ENCODE measurements around the gene SHISA2. TPM values are rescaled to one million over a fixed set of nuclear protein-coding genes. Genes with fewer than 3 reads are reported as not detected.

The SHISA2 gene
- polyA plus RNA-seq, 3 donors from 2014 or later: not detected

DNA sequence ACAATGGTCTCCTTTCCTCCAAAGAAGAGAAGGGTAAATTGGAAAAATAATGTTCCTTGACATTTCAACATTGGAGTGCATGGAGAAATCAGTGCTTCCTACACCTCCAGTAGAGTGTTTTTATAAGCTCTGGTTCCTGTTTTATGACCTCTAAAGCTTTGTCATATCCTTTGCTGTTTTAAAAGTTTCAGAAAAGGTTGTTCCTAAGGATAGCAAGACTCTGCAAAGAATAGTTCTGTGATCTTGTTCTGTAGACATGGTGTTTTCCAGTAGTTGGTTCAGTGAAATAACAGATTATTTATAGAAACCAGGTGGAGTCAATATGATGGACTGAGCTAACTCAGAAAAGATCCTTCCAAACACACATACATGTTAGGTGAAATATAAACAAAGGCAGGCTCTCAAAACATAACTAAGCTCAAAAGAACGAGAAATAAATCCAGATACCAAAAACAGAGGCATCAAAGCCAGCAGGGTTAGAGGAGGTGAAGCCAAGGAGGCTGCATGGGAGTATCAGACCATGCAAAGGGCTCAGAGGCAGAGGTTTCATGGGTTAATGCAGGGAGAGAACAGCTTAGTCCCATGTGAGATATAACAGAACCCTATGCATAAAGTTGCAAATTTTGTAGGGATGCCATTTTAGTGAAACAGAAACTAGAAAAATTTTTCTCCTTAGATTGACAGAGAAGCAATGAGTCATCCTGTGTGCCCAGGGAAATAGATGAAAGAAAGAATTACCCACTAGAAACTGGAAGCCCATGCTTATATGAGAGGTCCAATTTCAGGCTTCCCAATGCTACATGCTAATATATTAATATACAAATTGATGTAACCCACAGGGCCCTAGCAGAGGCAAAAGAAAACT is 44.3 kb downstream of the SHISA2 start:
- H3K27ac Mint-ChIP-seq: no peak overlapping the region

More for the DNA sequence above, 44.3 kb downstream of the SHISA2 start:
- no peak overlapping the region for H3K4me3 Mint-ChIP-seq
- H3K36me3 Mint-ChIP-seq: no peaks in the 10 kb centered on the region
- H3K9me3 Mint-ChIP-seq: no peaks in the 10 kb centered on the region
- H3K27me3 Mint-ChIP-seq (ENCODE audit: low read depth in 3 of 3): peaks cover 0 to 10% (median 2%) of the 10 kb centered on the region in 3 donors
- peaks cover 0 to 7% of the 10 kb centered on the region in 2 donors for H3K4me1 Mint-ChIP-seq
- DNase-seq: no peak

Other genes with a start within 250 kb of the SHISA2 start
- gene RNF6, start 170.3 kb upstream of the SHISA2 start, polyA plus RNA-seq: 10 to 100 TPM; 23.0 to 53.1 (median 31.2) TPM
- 1 to 10 TPM; 1.6 to 5.2 (median 1.7) TPM for gene CDK8, start 202.1 kb upstream of the SHISA2 start, polyA plus RNA-seq